Measurements from ENCODE around the gene CAPN14.

CAPN14 gene

DNA sequence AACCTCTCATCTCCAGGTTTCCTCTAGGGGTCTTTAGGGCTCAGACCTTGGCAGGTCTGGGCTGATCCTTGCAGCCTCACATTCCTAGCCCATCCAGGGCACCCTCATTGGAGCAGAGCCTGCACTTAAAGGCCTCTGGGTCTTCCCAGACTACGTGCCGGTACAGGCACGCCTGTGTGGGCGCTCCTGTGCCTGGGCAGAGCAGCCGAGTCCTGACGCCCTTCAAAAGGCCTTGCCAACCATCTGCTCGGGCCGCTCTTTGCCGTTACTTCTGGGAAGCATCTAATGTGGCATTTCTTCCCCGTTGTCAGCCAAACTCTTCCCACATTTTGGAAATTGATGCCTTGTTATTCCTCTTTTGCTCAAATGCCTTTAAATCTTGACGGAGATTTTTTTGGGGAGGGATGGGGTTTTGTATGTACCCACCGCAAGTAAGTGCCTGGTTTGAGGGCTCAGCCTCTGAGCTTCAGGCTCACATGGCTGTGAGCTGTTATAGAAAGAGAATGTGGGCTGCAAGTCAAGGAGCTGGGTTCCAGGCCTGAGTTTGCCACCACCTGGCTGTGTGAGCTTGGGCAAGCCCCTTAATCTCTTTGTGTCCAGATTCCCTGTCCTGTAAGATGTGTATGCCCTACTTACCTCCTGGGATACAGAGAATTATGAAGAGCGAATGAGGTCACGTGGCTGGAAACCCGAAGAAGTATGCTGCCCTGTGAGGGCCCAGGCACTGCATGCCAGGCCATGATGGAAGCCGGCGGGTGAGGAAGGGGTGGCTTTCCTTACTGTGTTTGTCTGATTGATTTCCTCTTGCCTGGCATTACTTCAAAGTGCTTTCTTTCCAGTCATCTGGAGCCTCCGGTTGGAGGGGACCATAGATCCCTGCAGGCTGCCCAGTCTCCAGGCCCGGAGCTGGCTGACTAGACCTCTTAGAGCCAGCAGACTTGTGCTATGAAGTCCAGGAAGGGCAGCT, 37.2 kb upstream of the CAPN14 start:
- Histone ChIP-seq H3K27ac (ENCODE audit: low read length) (no peak overlapping the region), H4K20me1 (ENCODE audit: insufficient read depth, low read length) (no peaks in the 10 kb centered on the region), H3K4me1 (ENCODE audit: low read length) (peaks cover 25% of the 10 kb centered on the region), H3K9me3 (replicated peaks; ENCODE audit: insufficient read depth, low read length) (no peaks in the 10 kb centered on the region), H3K79me2 (ENCODE audit: low read length) (no peaks in the 10 kb centered on the region), H3K9ac (ENCODE audit: low read length) (no peak overlapping the region), H2AFZ (ENCODE audit: low read length) (no peak overlapping the region), H3K27me3 (replicated peaks; ENCODE audit: insufficient read depth, low read length) (no peaks in the 10 kb centered on the region), H3K4me3 (ENCODE audit: low read length) (no peak overlapping the region), H3F3A (ENCODE audit: insufficient read depth, low read length) (peaks cover 13% of the 10 kb centered on the region), H3K4me2 (ENCODE audit: low read depth, low read length) (no peak overlapping the region), H3K9me2 (replicated peaks; ENCODE audit: insufficient read depth, low read length) (no peaks in the 10 kb centered on the region), H3K36me3 (replicated peaks; ENCODE audit: insufficient read depth, low read length) (no peaks in the 10 kb centered on the region)
- no peak for DNase-seq
- TF ChIP-seq EZH2phosphoT487 (IDR thresholded peaks at IDR 0.05; ENCODE audit: low read length), result no peak

DNA sequence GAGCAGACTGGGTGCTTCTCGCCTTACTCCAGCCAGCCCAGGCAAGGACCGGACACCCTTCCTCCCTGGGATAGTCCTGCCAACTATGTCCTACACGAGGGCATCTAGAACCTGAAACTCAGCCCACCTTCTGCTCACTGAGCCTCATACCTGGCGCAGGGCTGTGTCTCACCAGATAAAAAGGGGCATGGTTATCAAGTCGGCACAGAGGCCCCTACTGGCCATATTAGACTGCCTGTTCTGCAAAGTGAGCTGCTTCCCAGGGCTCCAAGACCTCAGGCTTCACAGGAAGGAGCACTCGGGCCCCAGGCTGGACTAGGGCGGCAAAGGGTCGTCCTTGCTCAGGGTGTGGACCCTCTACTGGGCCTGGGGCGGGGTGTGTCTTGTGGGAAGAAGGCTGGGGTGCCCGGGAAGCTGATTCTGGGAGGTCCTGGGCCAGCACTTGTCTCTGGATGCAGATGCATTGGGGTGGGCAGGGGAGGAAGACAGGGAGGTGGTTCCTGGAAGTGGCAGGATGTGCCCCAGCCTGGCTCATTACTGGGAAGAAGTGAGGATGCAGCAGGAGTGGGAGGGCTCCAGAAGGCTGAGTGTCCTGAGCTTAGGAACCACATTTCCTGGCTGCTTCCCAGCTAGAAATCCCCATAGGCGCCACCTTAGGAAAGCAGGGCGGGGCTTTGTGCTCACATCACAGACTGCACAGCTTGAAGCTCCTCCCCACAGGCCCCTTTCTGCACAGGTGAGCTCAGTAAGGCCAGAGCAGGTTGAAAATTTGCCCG, 36.2 kb upstream of the CAPN14 start:
- Histone ChIP-seq H4K20me1 (ENCODE audit: insufficient read depth, low read length) (no peaks in the 10 kb centered on the region), H3K27ac (ENCODE audit: low read length) (no peak overlapping the region), H3K9me3 (replicated peaks; ENCODE audit: insufficient read depth, low read length) (no peaks in the 10 kb centered on the region), H3K27me3 (replicated peaks; ENCODE audit: insufficient read depth, low read length) (no peaks in the 10 kb centered on the region), H3K79me2 (ENCODE audit: low read length) (no peaks in the 10 kb centered on the region), H3K36me3 (replicated peaks; ENCODE audit: insufficient read depth, low read length) (no peaks in the 10 kb centered on the region), H3K4me3 (ENCODE audit: low read length) (no peak overlapping the region), H2AFZ (ENCODE audit: low read length) (no peak overlapping the region), H3K9ac (ENCODE audit: low read length) (no peak overlapping the region), H3K4me2 (ENCODE audit: low read depth, low read length) (no peak overlapping the region), H3F3A (ENCODE audit: insufficient read depth, low read length) (peaks cover 13% of the 10 kb centered on the region), H3K9me2 (replicated peaks; ENCODE audit: insufficient read depth, low read length) (no peaks in the 10 kb centered on the region), H3K4me1 (ENCODE audit: low read length) (peaks cover 29% of the 10 kb centered on the region)
- DNase-seq, result no peak
- TF ChIP-seq, protein P1, sequence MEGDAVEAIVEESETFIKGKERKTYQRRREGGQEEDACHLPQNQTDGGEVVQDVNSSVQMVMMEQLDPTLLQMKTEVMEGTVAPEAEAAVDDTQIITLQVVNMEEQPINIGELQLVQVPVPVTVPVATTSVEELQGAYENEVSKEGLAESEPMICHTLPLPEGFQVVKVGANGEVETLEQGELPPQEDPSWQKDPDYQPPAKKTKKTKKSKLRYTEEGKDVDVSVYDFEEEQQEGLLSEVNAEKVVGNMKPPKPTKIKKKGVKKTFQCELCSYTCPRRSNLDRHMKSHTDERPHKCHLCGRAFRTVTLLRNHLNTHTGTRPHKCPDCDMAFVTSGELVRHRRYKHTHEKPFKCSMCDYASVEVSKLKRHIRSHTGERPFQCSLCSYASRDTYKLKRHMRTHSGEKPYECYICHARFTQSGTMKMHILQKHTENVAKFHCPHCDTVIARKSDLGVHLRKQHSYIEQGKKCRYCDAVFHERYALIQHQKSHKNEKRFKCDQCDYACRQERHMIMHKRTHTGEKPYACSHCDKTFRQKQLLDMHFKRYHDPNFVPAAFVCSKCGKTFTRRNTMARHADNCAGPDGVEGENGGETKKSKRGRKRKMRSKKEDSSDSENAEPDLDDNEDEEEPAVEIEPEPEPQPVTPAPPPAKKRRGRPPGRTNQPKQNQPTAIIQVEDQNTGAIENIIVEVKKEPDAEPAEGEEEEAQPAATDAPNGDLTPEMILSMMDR (IDR thresholded peaks at IDR 0.05; ENCODE audit: low read length), result no peak
- TF ChIP-seq EZH2phosphoT487 (IDR thresholded peaks at IDR 0.05; ENCODE audit: low read length) (no peak), EZH2 (optimal IDR thresholded peaks at IDR 0.05; ENCODE audit: low read depth, low read length) (no peak)

DNA sequence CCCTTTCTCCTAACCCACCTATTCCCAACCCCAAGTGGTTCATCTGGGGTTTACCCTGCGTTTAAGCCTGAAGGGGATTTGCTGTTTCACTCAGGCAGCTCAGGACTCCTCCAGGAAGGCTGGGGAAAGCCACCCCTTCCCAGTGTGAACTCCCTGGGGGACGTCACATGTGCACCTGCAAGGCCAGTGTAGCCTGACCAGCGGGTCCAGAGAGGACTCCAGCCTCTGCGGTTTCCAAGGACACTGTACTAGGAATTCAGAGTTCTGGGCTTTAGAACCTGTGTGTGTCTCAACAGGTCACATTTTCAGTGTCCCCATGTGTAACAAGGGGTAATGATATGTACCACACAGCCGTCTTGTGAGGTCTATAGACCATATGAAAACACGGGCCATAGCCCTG, 34.5 kb upstream of the CAPN14 start:
- peaks cover 22% of the 10 kb centered on the region for H3K4me1 ChIP-seq (ENCODE audit: low read length)
- TF ChIP-seq, protein P1 (IDR thresholded peaks at IDR 0.05; ENCODE audit: low read length), result no peak
- TF ChIP-seq EZH2 (optimal IDR thresholded peaks at IDR 0.05; ENCODE audit: low read depth, low read length), result no peak
- H3K9me2 ChIP-seq (replicated peaks; ENCODE audit: insufficient read depth, low read length), result no peaks in the 10 kb centered on the region
- H3K4me2 ChIP-seq (ENCODE audit: low read depth, low read length), result no peak overlapping the region
- H4K20me1 ChIP-seq (ENCODE audit: insufficient read depth, low read length), result no peaks in the 10 kb centered on the region
- no peak overlapping the region for H3K9ac ChIP-seq (ENCODE audit: low read length)
- no peaks in the 10 kb centered on the region for H3K79me2 ChIP-seq (ENCODE audit: low read length)
- H3K36me3 ChIP-seq (replicated peaks; ENCODE audit: insufficient read depth, low read length), result no peaks in the 10 kb centered on the region
- no peaks in the 10 kb centered on the region for H3K27me3 ChIP-seq (replicated peaks; ENCODE audit: insufficient read depth, low read length)
- no peak overlapping the region for H3K27ac ChIP-seq (ENCODE audit: low read length)
- peaks cover 11% of the 10 kb centered on the region for H3F3A ChIP-seq (ENCODE audit: insufficient read depth, low read length)
- H3K9me3 ChIP-seq (replicated peaks; ENCODE audit: insufficient read depth, low read length), result no peaks in the 10 kb centered on the region
- no peak for DNase-seq
- H3K4me3 ChIP-seq (ENCODE audit: low read length), result no peak overlapping the region
- H2AFZ ChIP-seq (ENCODE audit: low read length), result no peak overlapping the region

Data from MM.1S (cell line).